Neutrophil (primary cell): ENCODE data around the gene PTPRG.

Experiments
- H3K27ac ChIP-seq: fragments of 200-600 bp; sonication (generic); 2 replicates; pipeline ENCODE4 v1.5.1; 2016; ENCODE audit warnings: mild to moderate bottlenecking, moderate library complexity
- H3K27me3 ChIP-seq: fragments of 200-600 bp; sonication (generic); 2 replicates; pipeline ENCODE4 v1.6.0; 2016; ENCODE audit warnings: mild to moderate bottlenecking
- H3K36me3 ChIP-seq: fragments of 200-600 bp; sonication (generic); 2 replicates; pipeline ENCODE4 v1.5.1; 2017
- H3K4me1 ChIP-seq, 2 experiments: fragments of 200-600 bp in 1 of 2; sonication (generic) in 1 of 2; 1 replicate in 1 of 2; 2 replicates in 1 of 2; pipeline versions ENCODE4 v1.5.1 to v1.6.1; 2013 to 2016; ENCODE audit warnings: low read depth in 1 of 2, low read length in 1 of 2, mild to moderate bottlenecking in 1 of 2, moderate library complexity in 1 of 2; ENCODE audit not compliant: control insufficient read depth in 1 of 2, insufficient read depth in 1 of 2
- H3K4me3 ChIP-seq, 2 experiments: fragments of 200-600 bp in 1 of 2; sonication (generic) in 1 of 2; 1 replicate in 1 of 2; 2 replicates in 1 of 2; pipeline ENCODE4 v1.5.1; 2013 to 2016; ENCODE audit warnings: low read depth in 1 of 2, low read length in 1 of 2, mild to moderate bottlenecking in 1 of 2, moderate library complexity in 1 of 2
- H3K9me3 ChIP-seq: fragments of 200-600 bp; sonication (generic); 2 replicates; pipeline ENCODE4 v1.5.1; 2016
- TF ChIP-seq, protein P1 (sequence below): fragments of 200-600 bp; sonication (generic); IDR thresholded peaks from 2 replicates; pipeline ENCODE4 v1.5.1; 2016; ENCODE audit warnings: antibody characterized with exemption

Gene PTPRG

DNA sequence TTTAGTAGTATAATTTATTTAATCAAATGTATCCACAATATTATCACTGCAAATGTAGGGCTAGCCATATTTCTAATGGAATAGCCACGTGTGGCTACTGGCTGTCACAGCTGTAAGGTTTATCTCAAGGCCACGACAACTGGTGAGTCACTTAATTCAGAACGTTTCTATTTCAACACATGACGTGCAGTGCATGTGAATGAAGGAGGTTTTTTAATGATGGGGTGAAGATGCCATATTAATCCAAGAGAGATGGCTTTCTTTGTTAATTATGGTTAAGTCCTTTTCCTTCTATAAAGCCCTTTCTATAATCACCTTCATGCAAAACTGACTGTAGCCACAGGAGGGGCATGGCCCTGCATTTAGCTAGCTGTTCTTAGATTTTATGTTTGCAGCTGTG lies 600.0 kb downstream of the PTPRG start:
- TF ChIP-seq, protein P1, sequence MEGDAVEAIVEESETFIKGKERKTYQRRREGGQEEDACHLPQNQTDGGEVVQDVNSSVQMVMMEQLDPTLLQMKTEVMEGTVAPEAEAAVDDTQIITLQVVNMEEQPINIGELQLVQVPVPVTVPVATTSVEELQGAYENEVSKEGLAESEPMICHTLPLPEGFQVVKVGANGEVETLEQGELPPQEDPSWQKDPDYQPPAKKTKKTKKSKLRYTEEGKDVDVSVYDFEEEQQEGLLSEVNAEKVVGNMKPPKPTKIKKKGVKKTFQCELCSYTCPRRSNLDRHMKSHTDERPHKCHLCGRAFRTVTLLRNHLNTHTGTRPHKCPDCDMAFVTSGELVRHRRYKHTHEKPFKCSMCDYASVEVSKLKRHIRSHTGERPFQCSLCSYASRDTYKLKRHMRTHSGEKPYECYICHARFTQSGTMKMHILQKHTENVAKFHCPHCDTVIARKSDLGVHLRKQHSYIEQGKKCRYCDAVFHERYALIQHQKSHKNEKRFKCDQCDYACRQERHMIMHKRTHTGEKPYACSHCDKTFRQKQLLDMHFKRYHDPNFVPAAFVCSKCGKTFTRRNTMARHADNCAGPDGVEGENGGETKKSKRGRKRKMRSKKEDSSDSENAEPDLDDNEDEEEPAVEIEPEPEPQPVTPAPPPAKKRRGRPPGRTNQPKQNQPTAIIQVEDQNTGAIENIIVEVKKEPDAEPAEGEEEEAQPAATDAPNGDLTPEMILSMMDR: no peak
- no peaks in the 10 kb centered on the region for H3K9me3 ChIP-seq
- H3K36me3 ChIP-seq: no peaks in the 10 kb centered on the region
- H3K4me3 ChIP-seq: no peak overlapping the region
- no peak overlapping the region for H3K27ac ChIP-seq
- H3K27me3 ChIP-seq: no peaks in the 10 kb centered on the region
- H3K4me1 ChIP-seq: no peaks in the 10 kb centered on the region

DNA sequence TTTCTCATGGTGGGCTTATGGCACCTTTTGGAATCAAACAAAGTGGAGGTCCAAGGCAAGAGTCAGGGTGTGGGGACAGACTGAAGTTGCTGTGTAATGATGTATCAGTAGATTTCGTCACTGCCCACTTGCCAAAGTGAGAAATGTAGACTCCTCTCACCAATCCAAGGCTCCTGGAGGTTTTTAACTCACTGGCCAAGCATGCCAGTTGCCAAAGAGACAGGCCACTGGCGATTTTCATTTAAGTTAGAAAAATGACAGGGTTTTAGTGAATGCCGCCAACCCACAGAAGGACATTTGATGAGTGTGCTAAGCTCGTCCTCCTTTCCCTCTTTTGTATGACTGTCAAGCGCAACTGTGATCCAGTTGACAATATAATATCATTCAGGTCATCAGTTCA lies 602.8 kb downstream of the PTPRG start:
- Histone ChIP-seq H3K36me3 (no peaks in the 10 kb centered on the region), H3K4me1 (no peaks in the 10 kb centered on the region), H3K27me3 (no peaks in the 10 kb centered on the region), H3K4me3 (no peak overlapping the region), H3K9me3 (no peaks in the 10 kb centered on the region), H3K27ac (no peak overlapping the region)
- TF ChIP-seq, protein P1: no peak

DNA sequence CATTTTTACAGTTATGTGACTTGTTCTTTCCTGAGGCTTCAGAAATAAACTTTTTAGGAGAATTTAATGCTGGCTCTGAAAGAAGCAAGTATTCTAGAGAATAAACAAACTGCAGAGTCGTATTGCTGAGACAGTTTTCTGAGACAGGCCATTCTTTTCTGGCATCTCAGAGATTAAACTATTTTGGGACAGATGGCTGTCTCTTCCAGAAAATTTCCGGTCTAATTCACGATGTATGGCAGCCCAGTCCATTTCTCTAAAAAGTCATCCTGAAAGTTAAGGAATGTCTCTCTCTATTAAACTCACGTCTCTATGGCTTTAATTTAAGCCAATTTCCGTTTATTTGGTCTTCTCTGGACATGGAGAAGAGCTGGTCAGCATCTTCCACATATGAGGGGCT lies 603.4 kb downstream of the PTPRG start:
- no peak overlapping the region for H3K4me3 ChIP-seq
- TF ChIP-seq, protein P1: no peak
- H3K9me3 ChIP-seq: no peaks in the 10 kb centered on the region
- H3K27ac ChIP-seq: no peak overlapping the region
- H3K27me3 ChIP-seq: no peaks in the 10 kb centered on the region
- H3K36me3 ChIP-seq: no peaks in the 10 kb centered on the region
- no peaks in the 10 kb centered on the region for H3K4me1 ChIP-seq

DNA sequence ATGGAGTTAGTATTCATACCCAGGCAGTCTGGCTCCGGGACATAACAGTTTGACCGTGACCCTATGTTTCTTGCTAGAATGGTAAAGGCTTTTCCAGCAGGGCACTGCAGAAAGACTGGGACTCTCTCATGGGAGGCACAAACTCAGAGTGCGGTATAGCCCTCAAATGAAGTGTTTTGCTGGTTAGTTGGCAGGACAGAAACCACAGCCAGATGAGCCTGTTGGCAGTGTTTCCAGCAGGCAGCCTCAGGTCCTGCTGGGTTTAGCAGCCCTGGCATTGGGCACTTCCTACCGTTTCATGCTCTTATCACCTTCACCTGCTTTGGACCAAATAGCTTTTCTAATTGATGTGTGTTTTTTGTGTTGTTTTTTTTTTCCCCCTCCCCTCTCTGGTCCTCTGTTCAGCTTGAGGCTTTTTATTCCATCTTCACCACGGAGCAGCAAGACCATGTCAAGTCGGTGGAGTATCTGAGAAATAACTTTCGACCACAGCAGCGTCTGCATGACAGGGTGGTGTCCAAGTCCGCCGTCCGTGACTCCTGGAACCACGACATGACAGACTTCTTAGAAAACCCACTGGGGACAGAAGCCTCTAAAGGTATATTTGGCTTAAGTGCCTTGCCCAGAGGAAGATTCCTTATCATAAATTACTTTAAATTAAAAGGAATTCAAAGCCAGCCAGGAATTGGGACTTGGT lies 606.3 kb downstream of the PTPRG start:
- TF ChIP-seq, protein P1: no peak
- no peaks in the 10 kb centered on the region for H3K27me3 ChIP-seq
- no peak overlapping the region for H3K4me3 ChIP-seq
- no peak overlapping the region for H3K27ac ChIP-seq
- H3K36me3 ChIP-seq: no peaks in the 10 kb centered on the region
- H3K4me1 ChIP-seq: no peaks in the 10 kb centered on the region
- no peaks in the 10 kb centered on the region for H3K9me3 ChIP-seq

DNA sequence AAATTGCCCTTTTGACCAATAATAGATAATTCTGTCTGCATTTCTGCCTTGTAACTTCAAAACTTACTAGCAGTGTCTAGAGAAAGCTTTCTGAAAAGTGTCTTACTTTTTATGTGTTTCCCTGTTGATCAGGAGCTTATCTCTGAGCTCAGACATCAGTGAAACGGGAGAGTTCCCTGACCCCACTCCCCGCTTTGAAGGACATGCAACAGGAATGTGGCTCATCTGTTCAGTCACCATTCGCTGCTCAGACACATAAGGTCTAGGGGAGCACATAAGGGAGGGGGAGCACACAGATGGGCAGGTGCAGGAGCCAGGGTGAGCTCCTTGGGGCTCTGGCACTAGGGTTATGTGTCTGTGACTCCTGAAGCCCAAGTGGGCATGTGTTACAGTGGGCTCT lies 607.0 kb downstream of the PTPRG start:
- no peaks in the 10 kb centered on the region for H3K27me3 ChIP-seq
- H3K36me3 ChIP-seq: no peaks in the 10 kb centered on the region
- H3K4me1 ChIP-seq: no peaks in the 10 kb centered on the region
- TF ChIP-seq, protein P1: no peak
- H3K9me3 ChIP-seq: no peaks in the 10 kb centered on the region
- H3K27ac ChIP-seq: no peak overlapping the region
- no peak overlapping the region for H3K4me3 ChIP-seq
